Frontal cortex (tissue), 4 donors: ENCODE measurements around the gene EFEMP1. TPM values are rescaled to one million over a fixed set of nuclear protein-coding genes. Genes with fewer than 3 reads are reported as not detected.

Experiments used
- DNase-seq, 2 donors: peaks; one replicate each; pipeline ENCODE4 v3.0.0; 2012; ENCODE audit warnings: low spot score in 2 of 2
- FAIRE-seq: peaks from 2 replicates; lab custom pipeline; 2012; peaks lifted over from hg19 to GRCh38; lab: Jason Lieb, UNC
- total RNA-seq: library from RNA; depleted of rRNA; stranded (reverse); fragments of >200 nt; gene quantifications from one replicate; pipeline ENCODE4 v1.2.3, GENCODE V29; 2014
- donor health status: control.
- donor health status: control.
- donor health status: control.

EFEMP1 gene
- total RNA-seq, 1 donor from 2014 or later = 7.3 TPM

DNA sequence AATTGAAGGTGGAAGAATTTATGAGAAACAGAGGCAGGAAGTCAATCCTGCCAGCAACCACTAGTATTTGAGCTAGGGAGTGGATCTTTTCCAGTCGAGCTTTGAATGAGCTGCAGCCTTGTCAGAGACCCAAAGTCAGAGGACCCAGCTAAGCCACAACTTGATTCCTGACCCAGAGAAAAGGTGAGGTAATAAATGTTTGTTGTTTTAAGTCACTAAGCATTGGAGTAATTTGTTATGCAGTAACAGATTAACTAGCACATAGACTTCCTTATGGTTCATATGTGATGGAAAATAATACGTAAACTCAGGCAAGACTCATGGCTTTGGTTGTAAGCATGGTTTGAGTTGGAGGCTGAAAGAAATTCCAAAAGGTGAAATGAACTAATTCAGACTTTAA is 21.6 kb downstream of the EFEMP1 start:
- FAIRE-seq = no peak
- no peak for DNase-seq

GRCh38 chr2:55901322-55901721 is 22.3 kb downstream of the EFEMP1 start:
- no peak for FAIRE-seq

GRCh38 chr2:55899881-55900280 is 23.7 kb downstream of the EFEMP1 start:
- no peak for FAIRE-seq
- DNase-seq = no peak

More at GRCh38 chr2:55901322-55901721, 22.3 kb downstream of the EFEMP1 start:
- no peak for DNase-seq

GRCh38 chr2:55898386-55899040 is 25.1 kb downstream of the EFEMP1 start:
- FAIRE-seq (no peak), DNase-seq (no peak)

DNA sequence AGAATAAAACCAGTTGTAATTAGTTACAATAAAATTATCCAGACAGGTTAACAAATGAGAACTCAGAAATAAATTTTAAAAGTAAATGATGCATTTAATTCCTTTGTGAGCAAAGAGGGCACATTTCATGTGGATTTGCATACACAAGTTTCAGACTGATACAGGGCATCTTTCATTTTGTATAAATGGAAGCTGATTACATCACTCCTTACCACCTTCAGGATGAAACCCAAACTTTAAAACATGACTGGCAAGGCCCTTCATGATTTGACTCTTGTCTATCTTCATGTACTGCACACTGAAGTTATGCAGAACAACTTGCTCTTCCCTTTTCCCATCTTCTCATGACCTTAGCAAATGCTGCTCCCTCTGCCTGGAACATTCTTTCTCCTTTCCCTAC is 26.9 kb downstream of the EFEMP1 start:
- FAIRE-seq (no peak), DNase-seq (no peak)

- FAIRE-seq = no peak
- DNase-seq = no peak
Measured at GRCh38 chr2:55894720-55895119, 28.9 kb downstream of the EFEMP1 start.

- FAIRE-seq (no peak), DNase-seq (no peak)
Measured at GRCh38 chr2:55891671-55892094, 31.9 kb downstream of the EFEMP1 start.

DNA sequence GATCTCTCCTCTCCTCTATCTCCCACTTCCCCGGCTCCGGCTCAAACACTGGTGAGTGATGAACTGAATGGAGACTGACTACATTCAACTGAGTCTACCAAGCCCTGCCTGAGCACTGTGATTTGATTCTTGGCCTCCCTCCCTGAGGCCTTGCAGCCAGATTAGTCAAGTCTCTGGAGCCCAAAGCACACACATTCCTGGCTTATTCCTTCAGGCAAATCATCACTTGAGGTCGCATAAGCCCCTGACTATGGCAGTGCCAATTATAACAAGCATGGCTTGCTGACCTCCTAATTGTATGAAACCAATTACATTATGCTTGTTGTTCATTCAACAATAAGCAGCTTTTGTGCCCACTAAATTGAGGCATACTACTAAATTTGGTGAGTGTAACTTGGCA is 34.6 kb downstream of the EFEMP1 start:
- DNase-seq (no peak), FAIRE-seq (no peak)

DNA sequence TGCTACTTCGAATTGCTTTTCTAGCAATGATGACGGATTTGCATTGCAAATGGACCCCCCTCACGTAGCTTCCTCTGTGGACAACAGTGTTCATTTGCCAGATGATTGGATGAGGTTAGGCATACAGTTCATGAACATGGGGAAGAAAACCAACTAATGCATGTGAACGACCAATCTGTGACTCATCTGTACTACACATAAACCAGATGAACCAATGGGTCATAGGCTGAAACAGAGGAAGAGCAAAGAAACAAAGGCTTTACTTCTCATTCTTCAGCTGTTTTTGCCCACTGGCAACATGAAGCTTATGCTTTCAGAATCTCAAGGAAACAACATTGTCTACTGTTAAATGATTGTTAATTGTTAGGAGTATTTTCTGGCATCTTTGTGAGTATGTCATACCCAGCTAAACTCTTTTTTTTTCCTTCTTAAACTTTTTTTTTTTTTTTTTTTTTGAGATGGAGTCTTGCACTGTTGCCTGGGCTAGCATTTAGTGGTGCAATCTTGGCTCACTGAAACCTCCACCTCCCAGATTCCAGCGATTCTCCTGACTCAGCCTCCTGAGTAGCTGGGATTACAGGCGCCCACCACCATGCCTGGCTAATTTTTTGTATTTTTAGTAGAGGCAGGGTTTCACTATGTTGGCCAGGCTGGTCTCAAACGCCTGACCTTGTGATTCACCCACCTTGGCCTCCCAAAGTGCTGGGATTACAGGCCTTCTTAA is 35.5 kb downstream of the EFEMP1 start:
- FAIRE-seq = no peak
- no peak for DNase-seq

DNA sequence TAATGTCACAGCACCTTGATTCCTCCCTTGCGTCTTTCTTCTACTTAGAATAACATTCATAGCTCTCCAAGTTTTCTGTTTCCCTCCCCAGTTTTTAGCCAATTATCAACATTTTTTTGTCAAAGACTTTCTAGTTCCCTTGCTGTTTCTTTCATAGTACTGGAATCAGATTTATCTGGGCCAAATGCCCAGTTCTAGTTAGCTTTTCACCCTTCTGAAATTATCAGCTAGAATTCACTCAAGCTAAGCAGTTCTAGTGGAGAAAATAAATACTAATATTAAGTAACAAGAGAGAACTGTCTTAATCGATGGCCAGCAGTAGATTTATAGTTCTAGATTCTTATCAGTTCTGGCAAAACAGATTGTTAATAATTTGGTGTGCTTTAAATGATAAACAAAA is 36.2 kb downstream of the EFEMP1 start:
- DNase-seq = no peak

DNA sequence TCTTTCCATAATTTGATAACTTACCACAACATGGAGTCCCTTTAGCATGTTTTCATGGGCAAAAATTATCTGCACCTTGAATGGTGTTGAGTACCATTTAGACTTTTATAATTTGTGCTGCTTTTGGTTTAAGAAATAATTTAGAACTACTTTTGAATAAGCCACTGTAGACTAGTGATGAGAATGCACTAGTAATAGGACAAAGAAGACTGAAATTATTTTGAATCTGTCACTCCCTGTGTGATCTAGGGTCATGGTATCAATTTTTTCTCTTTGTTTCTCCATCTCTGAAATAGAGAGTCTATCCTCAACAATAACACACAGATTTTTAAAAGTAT is 37.7 kb downstream of the EFEMP1 start:
- DNase-seq = no peak
- no peak for FAIRE-seq

More for the DNA sequence above, 36.2 kb downstream of the EFEMP1 start:
- FAIRE-seq = no peak

GRCh38 chr2:55885127-55885943 is 38.2 kb downstream of the EFEMP1 start:
- DNase-seq (no peak), FAIRE-seq (no peak)

DNA sequence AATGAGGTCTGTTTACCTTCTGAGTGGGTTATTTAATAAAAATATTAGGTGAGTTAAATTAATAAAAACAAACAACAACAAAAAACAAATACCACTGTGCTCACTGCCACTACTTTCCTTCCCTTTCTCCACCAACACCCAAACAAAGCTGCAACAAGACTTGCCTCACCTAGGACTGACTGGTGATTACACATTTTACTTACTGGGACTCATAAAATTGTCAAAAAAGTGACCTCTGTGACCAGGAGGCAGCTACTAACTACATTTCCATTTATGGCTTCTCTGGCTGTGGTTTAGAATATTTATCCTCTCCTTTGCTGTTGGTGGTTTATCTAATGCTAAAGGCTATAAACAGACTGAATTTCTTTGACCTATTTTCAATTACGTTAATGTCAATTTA is 39.8 kb downstream of the EFEMP1 start:
- no peak for FAIRE-seq
- no peak for DNase-seq

DNA sequence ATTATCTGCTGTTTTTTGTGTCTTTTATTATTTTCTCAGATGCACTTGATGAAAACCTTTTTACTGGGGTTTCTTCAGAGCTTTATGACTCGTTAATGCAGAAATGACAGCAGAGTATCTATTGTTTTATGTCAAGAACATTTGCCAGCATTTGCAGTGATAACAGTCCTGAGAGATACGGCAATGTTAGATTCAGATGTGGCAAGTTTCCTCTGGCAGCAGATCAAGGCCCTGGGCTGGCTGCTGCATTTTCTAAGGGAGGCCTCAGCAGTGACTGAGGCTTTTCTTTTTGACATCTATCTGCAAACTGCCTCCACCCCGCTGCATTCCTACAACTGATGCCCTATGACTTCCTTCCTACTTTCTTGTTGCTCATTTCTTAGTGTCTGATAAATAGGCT is 40.2 kb downstream of the EFEMP1 start:
- FAIRE-seq = no peak

DNA sequence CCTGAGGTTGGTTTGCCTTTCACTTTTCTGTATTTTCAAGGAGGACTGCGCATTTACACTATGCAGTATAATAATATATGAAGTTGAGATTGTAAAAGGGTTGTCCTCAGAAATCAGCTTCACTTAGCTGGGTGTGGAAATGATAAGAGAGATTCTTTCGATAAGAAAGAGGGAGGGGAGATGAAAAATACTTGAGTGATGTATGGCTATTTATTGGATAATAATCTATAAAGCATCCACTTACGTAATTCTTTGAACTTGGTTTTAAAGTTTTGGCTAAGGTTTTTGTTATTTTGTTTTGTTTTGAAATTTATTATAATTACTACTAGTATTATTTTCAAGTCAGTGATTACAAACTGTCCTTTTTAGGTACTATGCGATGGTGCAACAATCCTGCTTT is 40.6 kb downstream of the EFEMP1 start:
- FAIRE-seq (no peak), DNase-seq (no peak)

More for the DNA sequence above, 40.2 kb downstream of the EFEMP1 start:
- no peak for DNase-seq

GRCh38 chr2:55880416-55881143 is 43.0 kb downstream of the EFEMP1 start:
- FAIRE-seq (no peak), DNase-seq (no peak)

GRCh38 chr2:55879976-55880375 is 43.6 kb downstream of the EFEMP1 start:
- DNase-seq = no peak

DNA sequence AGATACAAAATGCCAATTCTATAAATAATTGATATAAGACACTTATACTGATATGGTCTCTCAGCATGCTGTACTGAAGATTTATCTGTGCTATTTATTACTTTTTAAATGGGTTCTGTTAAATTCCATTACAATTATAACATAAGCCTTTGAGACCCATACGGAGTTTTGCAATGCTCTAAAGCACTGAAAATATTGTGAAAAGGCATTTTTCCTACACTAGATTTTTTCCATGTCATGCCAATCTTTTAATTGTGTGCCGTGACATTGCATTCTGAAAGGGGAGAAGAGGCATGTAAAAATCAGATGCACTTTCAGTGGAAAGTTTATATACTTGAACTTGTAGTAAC is 46.5 kb downstream of the EFEMP1 start:
- FAIRE-seq (no peak), DNase-seq (no peak)

More at GRCh38 chr2:55879976-55880375, 43.6 kb downstream of the EFEMP1 start:
- no peak for FAIRE-seq

DNA sequence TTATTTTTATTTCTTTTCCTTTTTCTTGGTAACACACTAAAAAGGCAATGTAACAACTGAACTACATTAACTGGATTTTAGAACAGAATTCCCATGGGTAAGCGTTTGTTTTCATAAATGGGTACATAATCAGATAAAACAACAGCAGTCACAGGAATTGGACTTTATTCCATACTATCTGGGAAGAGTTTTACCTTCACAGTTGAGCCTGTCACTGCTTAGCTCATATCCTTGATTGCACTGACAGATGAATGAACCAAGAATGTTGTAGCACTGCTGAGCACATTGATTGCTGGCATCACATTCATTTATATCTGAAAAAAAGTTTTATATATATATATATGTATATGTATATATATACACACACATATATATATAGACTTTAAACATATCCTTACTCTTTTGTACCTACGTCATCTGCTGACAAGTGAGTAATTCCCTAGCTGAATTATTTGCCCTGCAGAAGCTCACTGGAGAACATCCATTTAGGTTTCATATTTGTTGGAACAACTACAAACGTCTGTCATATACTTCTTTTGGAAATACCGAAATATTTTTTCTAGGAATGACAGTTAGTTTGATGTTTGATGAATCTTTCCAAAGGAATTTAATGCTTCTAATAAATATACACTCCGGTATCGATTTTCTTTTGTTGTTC is 47.0 kb downstream of the EFEMP1 start:
- DNase-seq = no peak
- FAIRE-seq = no peak
